K562 (cell line): ENCODE results near the gene C16orf74.

Experiments used
- BRCA1 ChIP-seq, 2 experiments: fragments of 450-650 bp in 1 of 2; sonication (generic) in 1 of 2; formaldehyde crosslinking in 1 of 2; IDR thresholded peaks; 2 replicates each; pipeline versions ENCODE4 v1.5.0 to v1.6.1; 2017 to 2020; ENCODE audit warnings: mild to moderate bottlenecking in 1 of 2, missing genetic modification reagents in 1 of 2
- CHD2 ChIP-seq: IDR thresholded peaks from 2 replicates; pipeline ENCODE4 v1.6.1; 2011; ENCODE audit warnings: low read depth, low read length
- SPI1 ChIP-seq: IDR thresholded peaks from 2 replicates; pipeline ENCODE4 v1.6.1; 2011; ENCODE audit warnings: low read depth, low read length, control low read depth, borderline replicate concordance
- TF ChIP-seq, protein P1 (sequence below): fragments of 450-650 bp; IDR thresholded peaks from 2 replicates; pipeline ENCODE4 v1.6.1; 2017; ENCODE audit warnings: antibody characterized with exemption, mild to moderate bottlenecking
- TF ChIP-seq, protein P2 (sequence below): sonication (generic); formaldehyde crosslinking; IDR thresholded peaks from 2 replicates; pipeline ENCODE4 v1.9.0; 2022; ENCODE audit warnings: mild to moderate bottlenecking, missing genetic modification reagents

DNA sequence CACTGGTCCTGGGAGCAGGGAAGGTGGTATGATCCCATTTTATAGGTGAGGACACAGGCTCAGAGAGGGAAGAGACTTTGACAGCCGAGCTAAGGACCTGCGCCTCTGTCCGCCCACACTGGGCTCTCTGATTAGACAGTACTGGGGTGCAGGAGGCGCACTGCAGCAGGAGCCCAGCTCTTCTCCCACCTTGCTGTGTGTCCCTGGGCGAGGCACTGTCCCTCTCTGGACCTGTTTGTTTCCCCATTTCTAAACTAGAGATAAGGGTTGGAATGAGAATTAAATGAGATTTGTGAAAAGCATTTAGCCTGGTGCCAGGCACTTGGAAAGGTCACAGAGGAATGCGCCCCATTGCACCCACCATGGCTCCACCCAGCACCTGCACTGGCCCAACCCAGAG lies 42.6 kb downstream of the C16orf74 start:
- TF ChIP-seq SPI1 (no peak), CHD2 (no peak), BRCA1 (IDR thresholded peaks at IDR 0.05) (no peak), BRCA1 (CRISPR knock-in tag; IDR thresholded peaks at IDR 0.05) (no peak)
- TF ChIP-seq, protein P1, sequence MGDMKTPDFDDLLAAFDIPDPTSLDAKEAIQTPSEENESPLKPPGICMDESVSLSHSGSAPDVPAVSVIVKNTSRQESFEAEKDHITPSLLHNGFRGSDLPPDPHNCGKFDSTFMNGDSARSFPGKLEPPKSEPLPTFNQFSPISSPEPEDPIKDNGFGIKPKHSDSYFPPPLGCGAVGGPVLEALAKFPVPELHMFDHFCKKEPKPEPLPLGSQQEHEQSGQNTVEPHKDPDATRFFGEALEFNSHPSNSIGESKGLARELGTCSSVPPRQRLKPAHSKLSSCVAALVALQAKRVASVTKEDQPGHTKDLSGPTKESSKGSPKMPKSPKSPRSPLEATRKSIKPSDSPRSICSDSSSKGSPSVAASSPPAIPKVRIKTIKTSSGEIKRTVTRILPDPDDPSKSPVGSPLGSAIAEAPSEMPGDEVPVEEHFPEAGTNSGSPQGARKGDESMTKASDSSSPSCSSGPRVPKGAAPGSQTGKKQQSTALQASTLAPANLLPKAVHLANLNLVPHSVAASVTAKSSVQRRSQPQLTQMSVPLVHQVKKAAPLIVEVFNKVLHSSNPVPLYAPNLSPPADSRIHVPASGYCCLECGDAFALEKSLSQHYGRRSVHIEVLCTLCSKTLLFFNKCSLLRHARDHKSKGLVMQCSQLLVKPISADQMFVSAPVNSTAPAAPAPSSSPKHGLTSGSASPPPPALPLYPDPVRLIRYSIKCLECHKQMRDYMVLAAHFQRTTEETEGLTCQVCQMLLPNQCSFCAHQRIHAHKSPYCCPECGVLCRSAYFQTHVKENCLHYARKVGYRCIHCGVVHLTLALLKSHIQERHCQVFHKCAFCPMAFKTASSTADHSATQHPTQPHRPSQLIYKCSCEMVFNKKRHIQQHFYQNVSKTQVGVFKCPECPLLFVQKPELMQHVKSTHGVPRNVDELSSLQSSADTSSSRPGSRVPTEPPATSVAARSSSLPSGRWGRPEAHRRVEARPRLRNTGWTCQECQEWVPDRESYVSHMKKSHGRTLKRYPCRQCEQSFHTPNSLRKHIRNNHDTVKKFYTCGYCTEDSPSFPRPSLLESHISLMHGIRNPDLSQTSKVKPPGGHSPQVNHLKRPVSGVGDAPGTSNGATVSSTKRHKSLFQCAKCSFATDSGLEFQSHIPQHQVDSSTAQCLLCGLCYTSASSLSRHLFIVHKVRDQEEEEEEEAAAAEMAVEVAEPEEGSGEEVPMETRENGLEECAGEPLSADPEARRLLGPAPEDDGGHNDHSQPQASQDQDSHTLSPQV = no peak
- TF ChIP-seq, protein P2, sequence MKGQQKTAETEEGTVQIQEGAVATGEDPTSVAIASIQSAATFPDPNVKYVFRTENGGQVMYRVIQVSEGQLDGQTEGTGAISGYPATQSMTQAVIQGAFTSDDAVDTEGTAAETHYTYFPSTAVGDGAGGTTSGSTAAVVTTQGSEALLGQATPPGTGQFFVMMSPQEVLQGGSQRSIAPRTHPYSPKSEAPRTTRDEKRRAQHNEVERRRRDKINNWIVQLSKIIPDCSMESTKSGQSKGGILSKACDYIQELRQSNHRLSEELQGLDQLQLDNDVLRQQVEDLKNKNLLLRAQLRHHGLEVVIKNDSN (CRISPR knock-in tag) = no peak
